NCI-H146 (cell line): Measurements from ENCODE around the gene CAMK1.

ENCODE experiments used
- DNase-seq: peaks from one replicate; lab custom pipeline; 2025; lab: John Stamatoyannopoulos, UW

CAMK1 gene

GRCh38 chr3:9710174-9710739 is 59.5 kb downstream of the CAMK1 start:
- DNase-seq: no peak
